ENCODE results near the gene SPINDOC. TPM values are rescaled to one million over a fixed set of nuclear protein-coding genes. Genes with fewer than 3 reads are reported as not detected.
"Not testable (repeated sequence)": the region's sequence is repeated elsewhere in the genome, so short reads cannot be mapped to it uniquely, and the experiment has no call there.

Gene SPINDOC
- polyA plus RNA-seq (ENCODE audit: insufficient read length), result 20.1 TPM

GRCh38 chr11:63813035-63813562, at the start of gene SPINDOC:
Gene SPINDOC (plus strand): TSS chr11:63813456. CDS start chr11:63813687, 231 bp downstream.
- no peak for DNase-seq (ENCODE audit: low read depth)

GRCh38 chr11:63763496-63764339, 49.5 kb upstream of the SPINDOC start:
- no peak for DNase-seq (ENCODE audit: low read depth)

- DNase-seq (ENCODE audit: low read depth), result no peak
Measured at GRCh38 chr11:63764340-63764678, 48.9 kb upstream of the SPINDOC start.

- no peak for DNase-seq (ENCODE audit: low read depth)
Measured at GRCh38 chr11:63764679-63765647, 48.3 kb upstream of the SPINDOC start.

- DNase-seq (ENCODE audit: low read depth), result no peak
Measured at GRCh38 chr11:63765688-63766241, 47.5 kb upstream of the SPINDOC start.

- no peak for DNase-seq (ENCODE audit: low read depth)
Measured at GRCh38 chr11:63766531-63767235, 46.6 kb upstream of the SPINDOC start.

- DNase-seq (ENCODE audit: low read depth), result no peak
Measured at GRCh38 chr11:63767267-63767564, 46.0 kb upstream of the SPINDOC start.

- no peak for DNase-seq (ENCODE audit: low read depth)
Measured at GRCh38 chr11:63767565-63768236, 45.6 kb upstream of the SPINDOC start.

GRCh38 chr11:63768237-63769041, 44.8 kb upstream of the SPINDOC start, which contains the start of gene ZFTA:
Gene ZFTA (minus strand): TSS chr11:63768775. CDS start chr11:63768622, 153 bp downstream.
- no peak for DNase-seq (ENCODE audit: low read depth)

- no peak for DNase-seq (ENCODE audit: low read depth)
Measured at GRCh38 chr11:63769042-63769713, 44.1 kb upstream of the SPINDOC start.

GRCh38 chr11:63769714-63770455, 43.4 kb upstream of the SPINDOC start:
- DNase-seq (ENCODE audit: low read depth), result no peak

- DNase-seq (ENCODE audit: low read depth), result no peak
Measured at GRCh38 chr11:63770763-63771162, 42.5 kb upstream of the SPINDOC start.

- DNase-seq (ENCODE audit: low read depth), result not testable (repeated sequence)
Measured at GRCh38 chr11:63771741-63772318, 41.4 kb upstream of the SPINDOC start.

GRCh38 chr11:63775191-63775590, 38.1 kb upstream of the SPINDOC start:
- no peak for DNase-seq (ENCODE audit: low read depth)

GRCh38 chr11:63779039-63779438, 34.2 kb upstream of the SPINDOC start:
- DNase-seq (ENCODE audit: low read depth), result no peak

GRCh38 chr11:63782749-63783148, 30.5 kb upstream of the SPINDOC start:
- no peak for DNase-seq (ENCODE audit: low read depth)

GRCh38 chr11:63783925-63784592, 29.2 kb upstream of the SPINDOC start:
- DNase-seq (ENCODE audit: low read depth), result no peak

GRCh38 chr11:63785823-63786222, 27.4 kb upstream of the SPINDOC start:
- no peak for DNase-seq (ENCODE audit: low read depth)
